ENCODE data around the gene TUBA4A. TPM values are rescaled to one million over a fixed set of nuclear protein-coding genes. Genes with fewer than 3 reads are reported as not detected.

TUBA4A gene
- total and polyA plus RNA-seq, 9 of the 15 experiments (the other 6 are each of a cell fraction or from before 2014, with no cell fraction given), result 25.1 to 174 (median 42.4) TPM

DNA sequence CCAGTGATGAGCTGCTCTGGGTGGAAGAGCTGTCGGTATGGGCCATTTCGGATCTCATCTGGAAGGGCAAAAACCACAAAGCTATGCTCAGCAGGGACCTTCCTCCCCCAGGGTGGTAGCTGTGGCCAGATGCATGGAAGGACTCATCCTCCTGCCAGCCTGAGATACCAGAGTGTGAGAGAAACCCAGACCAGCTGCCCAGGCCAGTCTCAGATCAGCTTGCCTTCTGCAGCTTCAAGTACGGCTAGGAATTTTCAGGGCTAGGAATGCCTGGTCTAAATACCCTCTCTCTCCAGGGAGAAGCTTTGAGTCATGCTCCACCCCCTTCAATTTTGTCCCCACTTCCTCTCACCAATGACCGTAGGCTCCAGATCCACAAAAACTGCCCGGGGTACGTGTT is 2.1 kb downstream of the TUBA4A start:
- H3K79me2 ChIP-seq (ENCODE audit: control insufficient read depth, insufficient read depth, low read length), result peaks cover 27% of the 10 kb centered on the region
- H3K27me3 ChIP-seq (ENCODE audit: control insufficient read depth in 2 of 2, insufficient read depth in 2 of 2, low read length in 2 of 2), result 0 out of 5 replicates have a peak, but pooled peaks cover 0 to 4% of the 10 kb centered on the region in 2 experiments
- ATAC-seq, result no peak
- no peak overlapping the region for H2AFZ ChIP-seq (ENCODE audit: low read depth, low read length)
- intact Hi-C loops (cut with micrococcal nuclease) (loop anchor here (2.0 kb wide), 1 partner anchor 27 kb away; the partner anchor contains the start of gene DNAJB2), in situ Hi-C loops (cut with MboI) (no loop called here)
- H3K4me1 ChIP-seq (replicated peaks in 1 of 2; ENCODE audit: control insufficient read depth in 2 of 2, insufficient read depth in 2 of 2, low read length in 2 of 2), result peaks cover 19 to 49% of the 10 kb centered on the region in 2 experiments; a peak in 4 of 5 replicates
- FAIRE-seq, result peak; percentile 19
- H3K9me1 ChIP-seq (ENCODE audit: control insufficient read depth, insufficient read depth, low read length), result no peaks in the 10 kb centered on the region
- CTCF ChIA-PET (ENCODE audit: low intra/inter-chr PET ratio), result no interaction called here
- BruUV-seq (replicated peaks), result no TSS peak
- H3K4me2 ChIP-seq (ENCODE audit: insufficient read depth, low read length), result 0 out of 2 replicates have a peak overlapping the region, but pooled peaks have one; percentile 82
- 63% methylated on average over 5 of the region's 6 CpGs for WGBS (ENCODE audit: insufficient coverage, low coverage, missing lambda C conversion rate)
- H3K36me3 ChIP-seq (ENCODE audit: control insufficient read depth, insufficient read depth, low read length), result peaks cover 55% of the 10 kb centered on the region
- H4K20me1 ChIP-seq (replicated peaks; ENCODE audit: control insufficient read depth, insufficient read depth, low read length), result 0 out of 2 replicates have a peak, but pooled peaks cover 3% of the 10 kb centered on the region
- H3K27ac ChIP-seq (ENCODE audit: extremely low read depth, low read depth, low read length), result no peak overlapping the region
- no peak for DNase-seq (ENCODE audit: extremely low read depth in 1 of 4, low spot score in 3 of 4)
- TF ChIP-seq SPI1 (IDR thresholded peaks at IDR 0.05; ENCODE audit: borderline replicate concordance, low read depth, low read length) (peak; percentile 39; the same call in 1 of the 2 replicates), POLR2AphosphoS5 (IDR thresholded peaks at IDR 0.05; ENCODE audit: control insufficient read depth, insufficient read depth, low read depth, low read length) (no peak)
- POLR2A ChIA-PET, result interaction anchor here (0.6 to 1.5 kb wide), 9 partner anchors 10 to 198 kb away, joined by 3 to 7 read pairs (median 4); partner anchors contain the start of genes ANKZF1, ATG9A and DNAJB2
- H3K9ac ChIP-seq (ENCODE audit: insufficient read depth in 1 of 2, low read depth in 2 of 2, low read length in 2 of 2), result peak overlapping the region in 1 of 2 experiments; percentile 92; a peak in 1 of 4 replicates
- H3K9me3 ChIP-seq (replicated peaks; ENCODE audit: control insufficient read depth, insufficient read depth, low read depth, low read length), result no peaks in the 10 kb centered on the region
- no peak overlapping the region for H3K4me3 ChIP-seq

DNA sequence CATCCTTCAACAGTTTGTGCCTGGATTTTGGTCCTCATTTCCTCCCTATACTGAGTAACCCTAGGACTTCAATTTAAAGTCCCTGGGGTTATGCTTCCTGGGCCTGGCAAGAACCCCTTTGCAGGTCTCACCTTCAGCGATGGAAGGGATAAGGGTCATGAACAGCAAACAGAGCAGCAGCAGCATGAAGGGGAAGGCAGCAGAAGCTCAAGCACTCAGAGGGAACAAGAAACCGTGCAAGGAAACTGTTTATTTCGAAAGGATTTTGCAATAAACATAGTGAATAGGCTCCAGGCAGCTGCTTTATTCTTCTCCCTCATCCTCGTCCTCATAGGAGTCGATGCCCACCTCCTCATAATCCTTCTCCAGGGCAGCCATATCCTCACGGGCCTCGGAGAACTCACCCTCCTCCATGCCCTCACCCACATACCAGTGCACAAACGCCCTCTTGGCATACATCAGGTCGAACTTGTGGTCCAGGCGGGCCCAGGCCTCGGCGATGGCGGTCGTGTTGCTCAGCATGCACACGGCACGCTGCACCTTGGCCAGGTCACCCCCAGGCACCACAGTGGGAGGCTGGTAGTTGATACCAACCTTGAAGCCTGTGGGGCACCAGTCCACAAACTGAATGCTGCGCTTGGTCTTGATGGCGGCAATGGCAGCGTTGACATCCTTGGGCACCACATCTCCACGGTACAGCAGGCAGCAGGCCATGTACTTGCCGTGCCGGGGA is 3.5 kb downstream of the TUBA4A start:
- 90% methylated on average over 18 of the region's 22 CpGs for WGBS (ENCODE audit: insufficient coverage, low coverage, missing lambda C conversion rate)
- H3K79me2 ChIP-seq (ENCODE audit: control insufficient read depth, insufficient read depth, low read length), result peaks cover 40% of the 10 kb centered on the region
- no peak overlapping the region; the same call in 2 of the 3 replicates for H3K27ac ChIP-seq (ENCODE audit: extremely low read depth, low read depth, low read length)
- H3K36me3 ChIP-seq (ENCODE audit: control insufficient read depth, insufficient read depth, low read length), result peaks cover 57% of the 10 kb centered on the region
- no peak overlapping the region for H3K4me3 ChIP-seq
- ChIA-PET CTCF (ENCODE audit: low intra/inter-chr PET ratio) (no interaction called here), POLR2A (interaction anchor here (0.5 to 3.4 kb wide), 11 partner anchors 8 to 180 kb away, joined by 3 to 22 read pairs (median 4); partner anchors contain the start of genes ABCB6, ANKZF1, ATG9A and DNAJB2)
- H2AFZ ChIP-seq (ENCODE audit: low read depth, low read length), result no peak overlapping the region
- ATAC-seq, result no peak
- TF ChIP-seq PCBP2 (IDR thresholded peaks at IDR 0.05; ENCODE audit: low read depth, low read length, poor library complexity, severe bottlenecking), result no peak
- peak; percentile 60 for TF ChIP-seq POLR2G (IDR thresholded peaks at IDR 0.05; ENCODE audit: low read depth, low read length)
- peak; percentile 45; the same call in 1 of the 2 replicates for TF ChIP-seq RBFOX2 (IDR thresholded peaks at IDR 0.05; ENCODE audit: low read depth, low read length)
- H3K9ac ChIP-seq (ENCODE audit: insufficient read depth in 1 of 2, low read depth in 2 of 2, low read length in 2 of 2), result no peak overlapping the region
- in situ Hi-C loops (cut with MboI) (no loop called here), intact Hi-C loops (cut with micrococcal nuclease) (no loop called here)
- H3K4me2 ChIP-seq (ENCODE audit: insufficient read depth, low read length), result no peak overlapping the region
- 0 out of 5 replicates have a peak, but pooled peaks cover 0 to 4% of the 10 kb centered on the region in 2 experiments for H3K27me3 ChIP-seq (ENCODE audit: control insufficient read depth in 2 of 2, insufficient read depth in 2 of 2, low read length in 2 of 2)
- 0 out of 2 replicates have a peak, but pooled peaks cover 3% of the 10 kb centered on the region for H4K20me1 ChIP-seq (replicated peaks; ENCODE audit: control insufficient read depth, insufficient read depth, low read length)
- peaks cover 27 to 58% of the 10 kb centered on the region in 2 experiments; a peak in 4 of 5 replicates for H3K4me1 ChIP-seq (replicated peaks in 1 of 2; ENCODE audit: control insufficient read depth in 2 of 2, insufficient read depth in 2 of 2, low read length in 2 of 2)
- no peaks in the 10 kb centered on the region for H3K9me3 ChIP-seq (replicated peaks; ENCODE audit: control insufficient read depth, insufficient read depth, low read depth, low read length)
- no peak for DNase-seq (ENCODE audit: extremely low read depth in 1 of 4, low spot score in 3 of 4)
- H3K9me1 ChIP-seq (ENCODE audit: control insufficient read depth, insufficient read depth, low read length), result no peaks in the 10 kb centered on the region
- FAIRE-seq, result no peak
- no TSS peak for BruUV-seq (replicated peaks)
